A673 (cell line): Measurements from ENCODE around the gene RNF157. TPM values are rescaled to one million over a fixed set of nuclear protein-coding genes. Genes with fewer than 3 reads are reported as not detected.

Experiments
- BruUV-seq: library from RNA; stranded (reverse); fragments of 400-500 nt; replicated peaks from 2 replicates; lab custom pipeline; 2021; lab: Mats Ljungman, UMichigan
- CTCF ChIA-PET: fragments of 300-600 bp; sonication (Branson Sonifier 250); formaldehyde crosslinking; loops from one replicate; lab custom pipeline; 2022; ENCODE audit warnings: antibody characterized with exemption; lab: Charles Lee
- POLR2A ChIA-PET: fragments of 300-600 bp; sonication (Branson Sonifier 250); formaldehyde crosslinking; loops from one replicate; lab custom pipeline; 2022; ENCODE audit warnings: antibody characterized with exemption; ENCODE audit not compliant: low non-redundant PET; lab: Charles Lee
- DNase-seq: peaks from one replicate; pipeline ENCODE4 v3.0.0-alpha.2; 2015; ENCODE audit warnings: low spot score
- H3K27ac ChIP-seq: fragments of 200-600 bp; sonication (generic); 2 replicates; pipeline ENCODE4 v1.5.1; 2016; ENCODE audit warnings: mixed run types, low read depth, mild to moderate bottlenecking, mixed read lengths, antibody characterized with exemption, low read length; ENCODE audit not compliant: poor library complexity, severe bottlenecking
- H3K27me3 ChIP-seq: fragments of 200-600 bp; sonication (generic); replicated peaks from 2 replicates; pipeline ENCODE4 v1.6.1; 2017; ENCODE audit warnings: mixed run types, low read depth, mild to moderate bottlenecking, mixed read lengths, antibody characterized with exemption, low read length; ENCODE audit not compliant: insufficient read depth, poor library complexity
- H3K36me3 ChIP-seq: fragments of 200-600 bp; sonication (generic); 2 replicates; pipeline ENCODE4 v1.6.1; 2016; ENCODE audit warnings: mixed run types, mild to moderate bottlenecking, mixed read lengths, antibody characterized with exemption, low read length; ENCODE audit not compliant: insufficient read depth, poor library complexity, severe bottlenecking
- H3K4me1 ChIP-seq: fragments of 200-600 bp; sonication (generic); 2 replicates; pipeline ENCODE4 v1.6.1; 2017; ENCODE audit warnings: mixed run types, mild to moderate bottlenecking, mixed read lengths, antibody characterized with exemption, low read length; ENCODE audit not compliant: insufficient read depth, poor library complexity, severe bottlenecking
- H3K4me3 ChIP-seq: fragments of 200-600 bp; sonication (generic); 2 replicates; pipeline ENCODE4 v1.5.1; 2016; ENCODE audit warnings: low read depth, mixed run types, mild to moderate bottlenecking, mixed read lengths, low read length; ENCODE audit not compliant: poor library complexity, severe bottlenecking
- H3K9me3 ChIP-seq: fragments of 200-600 bp; sonication (generic); 2 replicates; pipeline ENCODE4 v1.6.1; 2016; ENCODE audit warnings: mixed run types, low read depth, mild to moderate bottlenecking, mixed read lengths, antibody characterized with exemption, low read length; ENCODE audit not compliant: poor library complexity, severe bottlenecking
- EZH2 ChIP-seq: fragments of 200-600 bp; sonication (generic); IDR thresholded peaks from 2 replicates; pipeline ENCODE4 v1.6.1; 2017; ENCODE audit warnings: borderline replicate concordance, low read depth, mild to moderate bottlenecking, mixed read lengths, antibody characterized with exemption, low read length; ENCODE audit not compliant: poor library complexity, severe bottlenecking
- intact Hi-C: fragments of 100-400 bp; cut with micrococcal nuclease; formaldehyde crosslinking; loops from one replicate; pipeline ENCODE4 v1.10.0; 2022; ENCODE audit not compliant: unreplicated experiment
- total RNA-seq: library from RNA; stranded (reverse); gene quantifications from 2 replicates; pipeline ENCODE4 v1.2.3, GENCODE V29; 2021
- TF ChIP-seq, protein P1 (sequence below): fragments of 300-800, 200-600 bp; sonication (generic); conservative IDR thresholded peaks from 2 replicates; pipeline ENCODE4 v1.5.1; 2017; ENCODE audit warnings: low read depth, mild to moderate bottlenecking, antibody characterized with exemption, low read length, moderate library complexity, mixed read lengths

The RNF157 gene
- total RNA-seq, 1 experiment from 2014 or later = 0.56 TPM

DNA sequence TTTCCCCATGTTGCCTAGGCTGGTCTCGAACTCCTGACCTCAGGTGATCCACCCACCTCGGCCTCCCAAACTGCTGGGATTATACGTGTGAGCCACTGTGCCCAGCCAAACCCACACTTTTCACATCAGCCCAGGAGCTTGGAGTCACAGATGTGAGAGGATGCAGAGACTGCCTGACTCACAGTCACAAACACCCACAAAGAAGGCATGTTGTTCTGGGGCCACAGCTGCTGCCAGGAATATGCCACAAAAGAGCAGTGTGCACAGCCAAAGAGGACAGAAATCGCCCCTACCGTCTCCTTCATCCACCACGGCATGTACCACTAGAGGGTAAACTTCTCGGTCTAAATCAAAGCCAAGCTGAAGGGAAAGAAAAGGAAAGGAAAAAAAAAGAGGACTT is 74.1 kb downstream of the RNF157 start:
- Histone ChIP-seq H3K27ac (no peak overlapping the region), H3K4me3 (no peak overlapping the region), H3K9me3 (no peaks in the 10 kb centered on the region), H3K36me3 (no peaks in the 10 kb centered on the region), H3K27me3 (no peaks in the 10 kb centered on the region), H3K4me1 (no peaks in the 10 kb centered on the region)
- CTCF ChIA-PET = no interaction called here
- intact Hi-C loops = no loop called here
- POLR2A ChIA-PET = interaction anchor here (0.5 kb wide), 1 partner anchor 124 kb away, joined by 4 read pairs; no protein-coding TSS in a partner anchor
- no peak for TF ChIP-seq EZH2
- TF ChIP-seq, protein P1, sequence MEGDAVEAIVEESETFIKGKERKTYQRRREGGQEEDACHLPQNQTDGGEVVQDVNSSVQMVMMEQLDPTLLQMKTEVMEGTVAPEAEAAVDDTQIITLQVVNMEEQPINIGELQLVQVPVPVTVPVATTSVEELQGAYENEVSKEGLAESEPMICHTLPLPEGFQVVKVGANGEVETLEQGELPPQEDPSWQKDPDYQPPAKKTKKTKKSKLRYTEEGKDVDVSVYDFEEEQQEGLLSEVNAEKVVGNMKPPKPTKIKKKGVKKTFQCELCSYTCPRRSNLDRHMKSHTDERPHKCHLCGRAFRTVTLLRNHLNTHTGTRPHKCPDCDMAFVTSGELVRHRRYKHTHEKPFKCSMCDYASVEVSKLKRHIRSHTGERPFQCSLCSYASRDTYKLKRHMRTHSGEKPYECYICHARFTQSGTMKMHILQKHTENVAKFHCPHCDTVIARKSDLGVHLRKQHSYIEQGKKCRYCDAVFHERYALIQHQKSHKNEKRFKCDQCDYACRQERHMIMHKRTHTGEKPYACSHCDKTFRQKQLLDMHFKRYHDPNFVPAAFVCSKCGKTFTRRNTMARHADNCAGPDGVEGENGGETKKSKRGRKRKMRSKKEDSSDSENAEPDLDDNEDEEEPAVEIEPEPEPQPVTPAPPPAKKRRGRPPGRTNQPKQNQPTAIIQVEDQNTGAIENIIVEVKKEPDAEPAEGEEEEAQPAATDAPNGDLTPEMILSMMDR = no peak
- DNase-seq = no peak
- BruUV-seq = no TSS peak

DNA sequence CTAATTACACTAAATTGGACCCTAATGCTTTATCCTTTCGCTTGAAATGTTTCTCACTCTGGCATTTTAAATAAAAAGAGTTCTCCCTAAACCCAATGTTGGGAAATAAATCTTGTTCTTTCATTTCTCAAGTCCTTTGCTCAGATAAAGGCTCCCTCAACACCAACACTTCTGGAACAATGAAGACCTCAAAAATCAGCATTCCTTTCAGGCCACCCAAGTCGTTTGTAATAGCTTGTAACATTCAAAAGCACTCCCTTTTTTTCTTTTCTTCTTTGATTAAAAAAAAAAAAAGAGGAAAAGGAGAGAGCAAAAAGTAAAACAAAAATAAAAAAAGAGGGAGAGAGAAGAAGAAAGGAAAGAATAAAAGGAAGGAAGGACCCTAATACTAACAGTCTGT is 76.0 kb downstream of the RNF157 start:
- TF ChIP-seq, protein P1 = no peak
- TF ChIP-seq EZH2 = no peak
- H3K27ac ChIP-seq = no peak overlapping the region
- no peak overlapping the region for H3K4me3 ChIP-seq
- no peaks in the 10 kb centered on the region for H3K36me3 ChIP-seq
- ChIA-PET POLR2A (interaction anchor here (0.6 kb wide), 1 partner anchor 11 kb away, joined by 4 read pairs; no protein-coding TSS in a partner anchor), CTCF (no interaction called here)
- intact Hi-C loops = no loop called here
- H3K9me3 ChIP-seq = no peaks in the 10 kb centered on the region
- no peaks in the 10 kb centered on the region for H3K27me3 ChIP-seq
- H3K4me1 ChIP-seq = no peaks in the 10 kb centered on the region
- no TSS peak for BruUV-seq
- no peak for DNase-seq

- POLR2A ChIA-PET = no interaction called here
- Histone ChIP-seq H3K4me1 (no peaks in the 10 kb centered on the region), H3K9me3 (no peaks in the 10 kb centered on the region), H3K27ac (no peak overlapping the region), H3K4me3 (no peak overlapping the region), H3K27me3 (no peaks in the 10 kb centered on the region), H3K36me3 (no peaks in the 10 kb centered on the region)
- BruUV-seq = no TSS peak
- no peak for DNase-seq
- TF ChIP-seq EZH2 = no peak
- TF ChIP-seq, protein P1 = no peak
- intact Hi-C loops = no loop called here
- CTCF ChIA-PET = no interaction called here
Observed at GRCh38 chr17:76163919-76164318, 76.4 kb downstream of the RNF157 start.
